ENCODE measurements around the gene RAB17.
"Not testable (repeated sequence)": the region's sequence is repeated elsewhere in the genome, so short reads cannot be mapped to it uniquely, and the experiment has no call there.

RAB17 gene

DNA sequence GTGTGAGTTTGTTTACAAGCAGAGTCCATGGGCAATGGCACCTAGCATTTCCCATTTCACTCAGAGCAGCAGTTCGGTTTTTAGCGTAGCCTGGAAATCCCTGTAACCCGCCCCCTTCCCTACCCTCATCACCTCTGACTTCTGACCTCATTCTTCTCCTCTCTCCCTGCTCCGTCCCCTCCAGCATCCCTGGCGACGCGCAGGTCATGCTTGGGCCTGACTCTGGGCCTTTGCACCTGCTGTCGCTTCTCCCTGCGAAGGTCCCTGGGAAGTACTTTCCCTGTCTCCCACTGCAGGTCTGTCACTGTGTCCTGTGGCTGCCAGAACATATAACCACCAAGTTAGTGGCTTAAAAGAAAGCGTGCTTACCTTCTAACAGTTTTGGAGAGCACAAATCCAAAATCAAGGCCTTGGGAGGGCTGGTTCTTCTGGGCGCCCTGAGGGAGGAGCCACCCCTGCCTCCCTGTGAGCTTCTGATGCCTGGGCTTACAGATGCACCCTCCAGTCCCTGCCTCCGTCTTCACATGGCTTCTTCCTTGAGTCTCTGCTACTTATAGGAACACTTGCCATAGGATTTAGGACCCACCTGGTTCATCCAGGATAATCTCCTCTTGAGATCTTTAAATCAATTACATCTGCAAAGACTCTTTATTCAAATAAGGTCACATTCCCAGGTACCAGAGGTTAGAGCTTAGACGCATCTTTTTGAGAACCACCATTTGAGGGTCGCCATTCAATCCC lies 8.1 kb upstream of the RAB17 start:
- DNase-seq (ENCODE audit: low read depth), result no peak

DNA sequence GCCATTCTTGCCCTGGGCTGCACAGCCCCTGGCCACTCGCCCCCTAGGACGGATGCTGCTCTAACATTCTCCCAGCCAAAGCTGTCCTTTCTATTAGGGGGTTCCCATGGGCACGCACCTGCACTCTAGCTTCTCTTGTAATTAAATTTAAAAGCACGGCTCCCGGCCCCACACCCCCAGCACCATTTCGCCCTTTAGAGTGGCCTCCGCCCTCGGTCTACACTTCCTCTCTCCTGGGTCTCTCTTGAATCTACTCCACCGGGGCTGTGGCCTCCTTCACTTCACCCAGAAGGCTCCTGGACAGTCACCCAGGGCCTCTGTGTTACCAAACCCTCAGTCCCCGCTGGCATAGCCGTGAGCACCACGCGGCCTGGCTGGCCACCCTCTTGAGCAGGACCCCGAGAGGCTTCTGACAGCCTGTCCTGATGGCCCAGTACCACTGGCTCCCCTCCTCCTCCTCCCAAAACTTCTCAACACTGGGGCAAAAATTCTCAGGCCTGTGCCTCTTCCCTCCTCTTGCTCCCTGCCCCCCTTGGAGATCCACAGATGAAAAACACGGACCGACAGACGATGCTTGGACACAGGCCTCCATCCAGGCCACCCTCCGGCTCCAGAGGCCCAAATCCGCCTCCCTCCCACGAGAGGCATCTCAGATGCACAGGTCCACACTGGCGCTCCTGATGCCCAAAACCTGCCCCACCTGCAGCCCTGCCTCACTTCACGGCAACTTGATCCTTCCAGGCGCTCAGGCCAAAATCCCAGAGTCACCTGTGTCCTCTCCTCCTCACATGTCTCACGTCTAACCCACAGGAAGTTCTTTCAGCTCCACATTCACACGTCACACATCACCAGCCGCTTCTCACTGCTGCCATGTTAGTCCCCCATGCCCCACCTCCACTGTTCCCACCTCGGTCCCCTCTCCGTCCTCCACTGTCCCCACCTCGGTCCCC lies 6.9 kb upstream of the RAB17 start:
- DNase-seq (ENCODE audit: low read depth), result no peak

DNA sequence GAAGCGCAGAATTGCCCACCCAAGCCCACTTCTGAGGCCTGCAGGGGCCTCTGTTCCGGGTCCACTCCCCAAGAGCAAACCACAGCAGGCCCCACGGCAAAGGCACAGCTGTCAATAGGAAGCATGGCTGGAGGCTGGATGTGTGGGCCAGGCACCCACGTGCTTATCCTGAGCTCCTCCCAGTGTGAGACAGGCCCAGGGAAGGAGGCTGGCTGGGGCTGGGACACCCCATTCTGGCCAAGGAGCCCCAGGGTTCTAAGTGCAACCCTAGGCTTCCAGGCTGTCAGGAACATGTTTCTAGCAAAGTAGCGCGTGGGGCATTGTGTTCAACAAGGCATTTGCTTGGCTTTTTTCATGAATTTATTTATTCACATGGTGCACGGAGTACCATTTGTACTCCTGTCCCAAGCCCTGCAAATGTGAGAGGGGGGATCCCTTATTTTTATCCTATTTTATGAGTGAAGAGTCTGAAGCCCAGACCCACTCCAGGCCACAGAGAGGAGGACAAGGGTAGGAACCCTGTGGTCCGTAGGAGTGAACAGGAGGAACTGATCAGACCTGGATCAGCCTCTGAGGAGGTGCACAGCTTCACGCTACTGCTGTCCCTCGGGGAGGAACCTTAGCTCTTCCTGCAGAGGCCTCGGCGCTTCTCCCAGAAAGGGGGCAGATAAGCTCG lies 6.1 kb upstream of the RAB17 start:
- DNase-seq (ENCODE audit: low read depth), result no peak

DNA sequence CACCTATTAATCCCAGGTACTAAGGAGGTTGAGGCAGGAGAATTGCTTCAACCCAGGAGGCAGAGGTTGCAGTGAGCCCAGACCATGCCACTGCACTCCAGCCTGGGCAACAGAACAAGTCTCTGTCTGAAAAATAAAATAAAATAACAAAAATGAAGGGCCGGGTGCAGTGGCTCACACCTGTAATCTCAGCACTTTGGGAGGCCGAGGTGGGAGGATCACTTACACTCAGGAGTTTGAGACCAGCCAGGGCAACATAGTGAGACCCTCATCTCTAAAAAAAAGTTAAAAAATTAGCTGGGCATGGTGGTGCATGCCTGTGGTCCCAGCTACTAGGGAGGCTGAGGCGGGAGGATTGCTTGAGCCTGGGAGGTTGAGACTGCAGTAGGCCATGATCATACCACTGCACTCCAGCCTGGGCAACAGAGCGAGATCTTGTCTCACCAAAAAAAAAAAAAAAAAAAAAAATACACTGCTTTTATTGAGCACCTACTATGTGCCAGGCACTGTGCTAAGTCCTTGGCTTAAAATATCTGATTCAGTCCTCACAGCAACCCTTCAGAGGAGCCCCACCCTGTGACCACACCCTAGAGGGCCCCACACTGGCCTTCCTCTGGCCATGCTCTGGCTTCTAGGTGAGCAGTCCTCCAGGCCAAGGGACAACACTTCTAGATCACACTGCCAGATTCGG lies 5.4 kb upstream of the RAB17 start:
- not testable (repeated sequence) for DNase-seq (ENCODE audit: low read depth)

DNA sequence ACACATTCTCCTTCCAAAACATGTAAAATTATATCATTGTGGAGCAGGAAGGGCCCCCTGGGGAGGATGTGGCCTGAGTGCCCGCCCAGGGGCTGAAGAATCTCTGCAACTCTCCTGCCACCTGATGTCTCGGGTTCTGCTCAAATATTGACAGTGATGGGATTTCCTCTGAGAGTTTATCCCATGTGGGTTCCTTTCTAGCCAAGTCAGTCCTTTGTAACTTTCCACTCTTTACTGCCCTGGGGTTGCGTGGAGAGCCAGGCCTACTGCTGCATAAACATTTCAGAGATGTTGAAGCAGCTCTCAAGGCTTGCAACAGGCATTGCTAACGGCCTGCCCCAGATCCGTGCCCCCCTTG lies 4.0 kb upstream of the RAB17 start:
- no peak for DNase-seq (ENCODE audit: low read depth)

DNA sequence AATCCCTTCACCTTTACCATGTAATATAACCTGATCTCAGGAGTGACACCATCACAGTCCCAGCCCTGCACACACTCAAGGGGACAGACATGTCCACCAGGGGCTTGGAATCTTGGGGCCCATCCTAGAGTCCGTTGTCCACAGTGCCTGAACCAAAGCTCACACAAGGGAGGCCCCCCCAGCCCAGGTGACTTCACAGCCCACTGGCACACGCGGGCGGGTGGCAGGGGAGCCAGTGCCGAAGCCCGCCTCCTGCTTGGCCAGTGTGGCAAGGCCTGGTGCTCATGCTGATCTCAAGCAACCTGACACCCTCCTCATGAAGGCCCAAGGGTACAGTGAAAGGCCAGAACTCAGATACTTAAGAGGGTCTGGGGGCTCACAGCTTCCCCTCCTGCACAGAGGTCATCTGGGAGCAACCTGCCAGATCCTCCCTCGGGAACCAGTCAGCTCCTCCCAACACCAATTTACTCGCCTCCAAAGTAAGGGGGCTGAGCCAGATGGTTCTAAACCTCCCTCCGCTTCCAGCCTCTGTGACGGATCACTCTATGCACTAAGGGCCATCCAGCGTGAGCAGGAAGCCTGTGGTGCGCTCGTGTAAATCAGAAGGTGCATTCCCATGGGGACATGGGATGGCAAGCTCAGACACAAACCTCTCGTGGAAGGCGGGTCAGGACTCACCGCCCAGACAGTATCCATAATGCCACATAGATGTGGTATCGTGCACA lies 3.2 kb upstream of the RAB17 start:
- no peak for DNase-seq (ENCODE audit: low read depth)

DNA sequence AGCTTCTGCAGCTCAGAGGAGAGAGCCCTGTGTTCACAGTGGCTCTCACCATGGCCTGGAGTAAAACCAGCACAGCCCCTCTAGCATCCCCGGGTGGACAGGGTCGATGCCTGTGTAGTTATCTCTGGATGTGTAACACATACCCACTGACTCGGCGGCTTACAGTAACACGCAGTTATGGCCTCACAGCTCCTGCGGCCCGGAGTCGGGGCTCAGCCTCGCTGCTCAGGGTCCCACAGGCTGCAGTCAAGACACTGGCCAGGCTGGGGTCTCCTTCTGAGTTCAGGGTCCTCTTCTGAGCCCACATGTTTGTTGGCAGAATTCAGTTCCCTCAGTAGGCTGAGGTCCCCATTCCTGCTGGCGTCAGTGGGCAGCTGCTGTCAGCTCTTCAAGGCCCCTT lies 2.5 kb upstream of the RAB17 start:
- DNase-seq (ENCODE audit: low read depth), result no peak

DNA sequence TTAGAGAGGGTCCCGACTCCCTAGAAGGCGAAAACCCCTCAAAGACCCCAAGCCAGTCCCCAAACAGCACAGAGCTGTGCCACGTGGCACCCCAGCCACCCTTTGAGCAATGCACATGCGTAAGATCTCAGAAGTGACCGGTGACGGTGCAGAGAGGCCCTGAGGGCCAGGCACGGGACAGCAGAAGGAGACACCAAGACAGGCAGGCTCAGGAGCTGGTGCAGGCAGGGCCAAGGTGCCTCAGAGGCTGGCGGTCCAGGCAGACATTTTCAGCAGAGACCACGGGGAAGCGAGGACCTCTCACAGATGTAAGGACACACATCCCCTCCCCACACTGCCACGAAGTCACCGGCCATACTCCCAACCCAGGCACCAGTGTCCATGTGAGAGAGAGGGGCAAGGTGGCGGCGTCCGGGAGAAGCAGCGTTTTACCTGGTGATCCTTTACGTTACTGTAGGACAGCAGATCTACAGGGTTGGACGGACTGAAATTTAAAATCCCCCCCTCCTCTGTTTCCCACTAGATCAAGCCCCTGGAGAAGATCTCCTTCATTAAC lies 2.0 kb upstream of the RAB17 start:
- no peak for DNase-seq (ENCODE audit: low read depth)

DNA sequence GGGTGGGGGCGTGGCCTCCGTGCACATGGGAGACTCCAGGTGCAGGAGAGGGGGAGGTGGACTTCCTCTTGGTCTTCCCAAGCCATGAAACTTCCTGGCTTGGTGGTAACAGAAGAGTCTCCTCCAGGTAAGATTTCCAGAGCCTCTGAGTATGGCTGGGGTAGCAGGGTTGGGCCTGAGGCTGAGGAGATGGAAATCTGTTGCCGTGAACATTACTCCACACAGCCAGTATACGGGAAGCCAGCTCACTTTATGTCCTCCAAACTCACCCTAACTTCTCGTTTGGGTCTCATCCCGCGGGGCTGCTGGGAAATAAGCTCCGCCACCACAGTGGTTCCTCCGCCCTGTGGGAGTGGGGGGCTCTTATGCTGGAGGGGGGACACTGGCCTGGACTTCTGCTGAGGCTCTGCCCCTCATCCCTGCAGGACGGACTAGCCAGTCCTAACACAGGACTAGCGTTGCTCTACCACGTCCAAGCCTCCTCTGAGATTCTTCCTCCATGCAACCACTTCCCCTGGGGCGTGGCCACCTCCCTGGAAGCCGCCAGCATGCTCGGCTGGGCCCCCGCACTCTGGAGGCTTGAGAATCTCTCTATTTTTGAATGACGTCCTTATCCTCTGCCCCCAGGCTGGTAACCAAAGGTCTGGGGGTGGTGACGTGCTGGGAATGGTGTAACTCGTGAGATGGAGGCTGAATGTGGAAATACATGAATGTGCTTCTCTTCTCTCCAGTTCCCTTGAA lies 777 bp upstream of the RAB17 start:
- DNase-seq (ENCODE audit: low read depth), result no peak

DNA sequence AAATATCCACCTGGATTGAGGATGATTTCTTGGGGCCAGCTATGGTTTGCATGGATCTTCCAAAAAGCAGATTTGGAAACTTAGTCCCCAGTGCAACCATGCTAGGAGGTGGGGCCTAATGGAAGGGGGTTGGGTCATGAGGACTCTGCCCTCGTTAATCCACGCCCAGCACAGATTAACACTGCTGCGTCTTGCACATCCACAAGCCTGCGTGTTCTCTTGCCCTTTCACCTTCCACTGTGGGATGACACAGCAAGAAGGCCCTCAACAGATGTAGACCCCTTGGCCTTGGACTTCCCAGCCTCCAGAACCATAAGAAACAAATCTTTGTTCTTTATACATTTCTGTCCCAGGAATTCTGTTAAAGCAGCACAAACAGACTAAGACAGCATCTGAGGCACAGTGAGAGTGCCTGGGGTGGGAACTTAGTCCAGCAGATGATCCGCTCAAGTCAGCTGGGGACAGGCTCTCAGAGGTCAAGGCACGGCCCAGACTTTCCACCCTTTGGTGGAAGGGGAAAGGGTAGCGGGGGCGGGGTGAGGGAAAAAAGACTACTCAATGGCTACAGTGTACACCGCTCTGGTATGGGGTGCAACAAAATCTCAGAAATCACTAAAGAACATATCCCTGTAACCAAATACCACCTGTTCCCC lies 2.4 kb downstream of the RAB17 start:
- no peak for DNase-seq (ENCODE audit: low read depth)

DNA sequence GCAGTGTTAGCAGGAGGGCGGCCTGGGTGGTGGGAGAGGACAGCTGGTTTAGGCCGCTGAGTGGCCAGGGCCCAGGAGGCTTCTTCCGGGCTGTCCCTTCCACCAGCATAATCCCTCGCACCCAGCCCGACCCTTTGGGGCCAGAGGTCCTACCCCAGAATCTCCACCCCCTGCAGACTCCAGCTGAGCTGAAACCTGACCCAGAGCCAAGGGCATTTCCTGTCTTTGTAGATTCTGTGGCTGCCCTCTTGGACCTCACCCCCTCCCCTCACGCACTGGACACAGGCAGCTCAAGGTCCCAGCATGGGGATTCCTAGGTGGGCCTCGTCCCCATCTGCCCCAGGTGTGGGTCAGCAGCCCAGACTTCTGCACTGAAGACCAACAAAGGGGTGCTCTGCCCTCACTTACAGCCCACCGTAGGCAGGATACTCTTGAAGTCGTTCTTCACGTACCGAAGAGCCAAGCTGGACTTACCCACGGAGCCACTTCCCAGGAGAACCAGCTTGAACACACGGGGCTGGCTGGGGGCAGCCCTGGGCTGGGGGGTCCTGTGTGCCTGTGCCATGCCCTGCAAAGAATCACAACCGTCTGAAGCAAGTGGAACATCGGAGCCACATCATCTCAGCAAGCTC lies 4.8 kb downstream of the RAB17 start:
- DNase-seq (ENCODE audit: low read depth), result no peak

DNA sequence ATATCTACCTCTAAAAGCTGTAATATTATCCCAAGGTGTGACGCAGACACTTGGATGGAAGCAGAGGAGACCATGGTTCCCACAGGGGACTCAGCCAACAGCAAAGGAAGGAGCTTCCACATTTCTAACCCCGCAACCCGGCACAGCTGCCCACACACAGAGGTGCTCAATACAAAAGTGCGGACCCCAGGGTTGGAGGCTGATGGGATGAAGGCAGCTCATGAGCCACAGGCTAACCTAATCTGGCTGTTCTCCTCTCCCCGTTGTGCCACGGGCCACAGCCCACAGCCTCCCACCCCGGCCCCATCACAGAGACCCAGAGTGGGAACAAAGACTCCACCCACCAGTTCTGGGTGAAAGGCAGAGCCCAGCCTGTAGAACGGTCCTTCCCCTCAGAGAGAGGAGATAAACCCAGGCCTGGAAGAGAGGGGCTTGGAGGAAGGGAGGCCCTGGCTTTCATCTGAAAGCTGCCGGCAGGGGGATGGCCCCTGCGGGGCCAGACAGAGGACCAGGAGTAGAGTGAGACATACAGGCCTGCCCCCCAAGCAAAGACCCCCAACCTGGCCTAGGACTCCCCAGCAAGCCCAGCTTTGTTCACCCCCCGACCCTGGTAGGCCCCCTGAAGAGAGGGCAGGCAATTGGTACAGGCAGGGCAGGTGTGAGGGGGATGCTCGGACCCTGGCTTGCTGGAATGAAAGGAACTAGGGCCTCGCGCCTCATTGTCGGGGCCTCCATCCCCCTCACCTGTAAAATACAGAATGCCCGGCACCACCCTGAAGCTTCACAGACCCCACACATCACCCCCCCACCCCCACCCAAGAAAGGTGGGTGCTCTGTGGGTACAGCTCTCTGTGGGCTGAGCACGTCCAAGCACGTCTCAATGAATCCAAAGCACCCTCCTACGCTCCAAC lies 6.9 kb downstream of the RAB17 start:
- DNase-seq (ENCODE audit: low read depth), result no peak

DNA sequence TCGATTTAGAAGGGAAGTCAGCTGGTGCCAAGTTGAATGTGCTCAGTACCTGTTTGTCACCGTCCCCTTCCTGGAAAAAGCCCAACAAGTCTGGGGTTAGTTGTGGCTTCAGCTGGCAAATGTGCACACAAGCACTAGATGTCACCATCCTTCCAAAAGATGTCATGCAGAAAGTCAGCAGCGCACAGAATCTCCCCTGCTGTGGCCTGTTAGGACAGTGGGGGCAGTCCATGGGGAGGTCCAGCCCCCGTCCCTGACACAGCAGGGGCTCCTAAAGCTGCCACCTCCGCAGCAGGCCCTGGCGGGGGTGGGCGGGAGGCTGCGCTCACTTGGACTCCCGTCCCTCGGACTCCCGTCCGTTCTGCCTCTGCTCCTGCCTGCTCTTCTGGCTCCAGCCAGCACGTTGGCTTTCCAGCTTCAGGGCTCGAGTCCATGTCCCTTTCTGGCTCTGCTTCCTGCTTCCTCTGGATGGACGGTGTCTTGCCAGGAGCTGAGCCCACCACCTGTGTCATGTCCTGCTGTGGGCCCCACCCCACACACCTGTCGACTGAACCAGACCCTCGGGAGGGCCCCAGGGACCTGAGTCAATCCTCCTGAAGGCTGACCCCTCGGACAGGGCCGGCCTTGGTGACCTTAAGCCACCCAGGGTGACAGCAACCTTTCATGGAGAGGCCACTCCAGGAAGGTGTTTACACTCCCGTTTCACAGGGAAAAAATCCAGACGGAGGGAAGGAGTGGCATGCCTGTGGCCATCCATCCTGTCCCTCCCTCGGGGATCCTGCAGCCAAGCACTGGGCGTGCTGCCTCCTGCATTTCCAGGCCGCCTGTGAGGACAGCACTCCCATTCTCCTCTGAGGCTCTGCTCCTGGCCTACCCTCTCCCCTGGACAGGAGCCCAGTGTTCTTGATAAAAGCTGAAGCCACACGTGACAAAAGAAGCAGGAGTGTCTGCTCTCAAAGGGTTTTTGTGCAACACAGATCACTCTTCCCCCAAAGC lies 8.5 kb downstream of the RAB17 start:
- no peak for DNase-seq (ENCODE audit: low read depth)

DNA sequence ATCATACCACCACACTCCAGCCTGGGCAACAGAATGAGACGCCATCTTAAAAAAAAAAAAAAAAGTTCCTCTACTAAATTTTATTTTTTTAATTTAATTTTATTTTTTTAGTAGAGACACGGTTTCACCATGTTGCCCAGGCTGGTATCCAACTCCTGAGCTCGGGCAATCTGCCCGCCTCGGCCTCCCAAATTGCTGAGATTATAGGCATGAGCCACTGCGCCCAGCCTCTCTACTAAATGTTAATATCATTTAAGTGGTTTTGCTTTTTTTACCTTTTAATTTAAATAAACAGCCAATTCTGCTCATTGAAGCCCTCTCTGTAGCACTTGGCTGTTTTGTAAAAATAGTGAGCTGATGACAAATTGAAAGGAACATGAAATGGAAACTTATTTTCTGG lies 9.2 kb downstream of the RAB17 start:
- DNase-seq (ENCODE audit: low read depth), result no peak

DNA sequence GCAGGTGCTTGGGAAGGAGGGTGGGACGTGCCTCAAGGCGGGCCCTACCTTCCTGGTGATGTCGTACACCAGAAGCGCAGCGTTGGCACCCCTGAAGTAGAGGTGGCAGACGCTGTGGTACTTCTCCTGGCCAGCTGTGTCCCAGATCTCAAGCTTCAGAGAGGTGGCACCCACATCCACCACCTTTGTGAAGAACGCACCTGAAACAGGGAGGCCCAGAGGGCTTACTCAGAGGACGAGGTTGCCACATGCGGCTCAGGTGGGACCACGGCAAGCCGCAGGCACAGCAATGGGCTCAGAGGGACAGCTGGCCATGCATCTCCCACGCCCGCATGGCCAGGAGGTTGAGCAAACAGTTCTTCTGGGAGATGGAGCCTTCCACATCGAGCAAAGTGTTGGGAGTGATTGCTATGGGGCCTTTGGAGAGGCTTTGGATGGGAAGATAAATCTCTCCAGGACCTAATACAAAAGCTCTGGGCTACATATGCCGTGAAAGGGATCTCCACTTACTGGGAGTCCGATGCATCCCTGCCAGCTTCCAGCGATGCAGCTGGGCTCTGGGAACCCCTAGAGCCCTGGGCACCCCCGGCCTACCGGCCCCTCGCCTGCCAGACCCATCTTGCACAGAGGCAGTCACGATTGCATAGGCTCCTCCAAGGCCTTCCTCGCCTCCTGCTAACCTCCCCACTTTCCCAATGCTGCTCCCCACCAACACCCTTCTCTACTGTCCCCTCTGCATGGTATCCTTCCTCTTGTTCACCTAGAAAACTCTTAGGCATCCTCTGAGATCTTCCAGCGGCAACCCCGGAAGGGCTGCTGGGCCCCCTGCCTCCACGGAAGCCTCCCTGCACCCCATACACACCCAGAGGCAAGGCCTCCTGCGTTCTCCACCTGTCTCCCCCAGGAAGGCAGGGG lies 12.3 kb downstream of the RAB17 start:
- no peak for DNase-seq (ENCODE audit: low read depth)

DNA sequence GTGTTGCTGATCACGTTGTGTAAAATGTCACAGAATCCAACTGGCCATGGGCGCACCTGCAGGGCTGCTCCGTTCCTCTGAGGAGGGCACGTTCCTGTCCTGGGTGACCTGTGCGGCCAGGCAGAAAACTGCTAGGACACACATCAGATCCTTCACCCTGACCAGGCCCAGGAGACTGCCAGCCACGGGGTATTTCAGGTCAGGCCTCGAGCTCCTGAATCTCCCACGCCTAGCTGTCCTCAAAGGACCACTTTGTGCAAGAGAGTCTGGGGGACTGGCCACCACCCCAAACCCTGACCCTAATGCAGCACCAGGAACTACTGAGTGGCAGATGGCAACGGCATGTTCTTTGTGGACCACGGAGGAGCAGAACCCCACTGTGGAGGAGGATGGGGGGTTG lies 13.1 kb downstream of the RAB17 start:
- DNase-seq (ENCODE audit: low read depth), result no peak
